ENCODE measurements around the gene CYP26C1. TPM values are rescaled to one million over a fixed set of nuclear protein-coding genes. Genes with fewer than 3 reads are reported as not detected.

The CYP26C1 gene
- total RNA-seq, 2 experiments from 2014 or later = 0.15 to 0.19 TPM

DNA sequence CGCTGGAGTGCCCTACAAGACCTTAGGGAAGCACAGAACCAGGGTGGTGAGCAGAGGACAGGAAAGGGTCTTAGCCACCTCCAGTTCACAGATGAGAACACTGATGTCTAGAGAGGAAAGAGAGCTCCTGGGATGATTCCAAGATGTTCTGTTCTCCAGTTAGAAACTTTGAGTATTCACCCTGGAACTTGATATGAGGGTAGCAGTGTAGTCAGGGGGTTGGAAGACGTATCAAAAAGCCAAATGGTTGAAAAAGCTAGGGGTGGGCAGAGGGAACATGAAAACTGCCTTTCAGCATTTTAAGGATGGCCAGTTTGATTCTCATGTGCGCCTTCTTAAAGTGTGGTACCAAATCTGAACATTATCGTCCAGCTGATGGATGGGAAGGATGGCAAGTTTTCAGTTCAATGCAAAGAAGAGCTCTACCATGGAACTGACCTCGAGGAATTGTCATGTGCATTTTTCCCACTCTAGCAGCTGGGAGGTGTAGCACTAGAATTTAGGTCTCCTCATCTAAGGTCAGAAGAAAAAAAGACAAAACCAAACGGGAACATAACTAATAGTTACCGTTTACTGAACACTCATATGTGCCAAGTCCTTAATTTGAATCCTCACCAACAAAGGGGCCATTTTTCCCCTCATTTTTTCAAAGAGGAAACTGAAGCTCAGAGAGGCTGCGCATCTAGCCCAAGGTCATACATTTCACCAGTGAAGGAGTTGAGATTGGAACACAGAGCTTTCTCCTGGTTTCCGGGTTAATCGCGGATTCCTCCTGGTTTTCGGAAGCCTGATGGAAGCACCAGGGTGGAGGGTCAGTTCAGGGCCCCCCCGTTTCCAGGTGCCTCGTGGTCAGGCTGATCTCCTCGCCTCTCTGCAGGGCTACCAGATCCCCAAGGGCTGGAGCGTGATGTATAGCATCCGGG, 7.1 kb downstream of the CYP26C1 start:
- Histone ChIP-seq H3K79me2 (ENCODE audit: insufficient read depth, low read depth, low read length) (no peaks in the 10 kb centered on the region), H3K36me3 (ENCODE audit: insufficient read depth, low read length) (no peaks in the 10 kb centered on the region), H2AFZ (ENCODE audit: low read length) (no peak overlapping the region), H3K4me2 (ENCODE audit: low read length) (no peak overlapping the region), H3K27ac (ENCODE audit: low read depth, low read length, poor library complexity, severe bottlenecking) (no peak overlapping the region), H3K4me3 (ENCODE audit: low read depth, low read length, poor library complexity, severe bottlenecking) (no peak overlapping the region), H3K9me2 (ENCODE audit: insufficient read depth, low read length) (no peaks in the 10 kb centered on the region), H3K9me3 (ENCODE audit: low read length) (no peaks in the 10 kb centered on the region), H4K20me1 (ENCODE audit: insufficient read depth, low read length) (no peaks in the 10 kb centered on the region), H3K4me1 (ENCODE audit: insufficient read depth, low read length, poor library complexity, severe bottlenecking) (no peaks in the 10 kb centered on the region)
- TF ChIP-seq, protein P1, sequence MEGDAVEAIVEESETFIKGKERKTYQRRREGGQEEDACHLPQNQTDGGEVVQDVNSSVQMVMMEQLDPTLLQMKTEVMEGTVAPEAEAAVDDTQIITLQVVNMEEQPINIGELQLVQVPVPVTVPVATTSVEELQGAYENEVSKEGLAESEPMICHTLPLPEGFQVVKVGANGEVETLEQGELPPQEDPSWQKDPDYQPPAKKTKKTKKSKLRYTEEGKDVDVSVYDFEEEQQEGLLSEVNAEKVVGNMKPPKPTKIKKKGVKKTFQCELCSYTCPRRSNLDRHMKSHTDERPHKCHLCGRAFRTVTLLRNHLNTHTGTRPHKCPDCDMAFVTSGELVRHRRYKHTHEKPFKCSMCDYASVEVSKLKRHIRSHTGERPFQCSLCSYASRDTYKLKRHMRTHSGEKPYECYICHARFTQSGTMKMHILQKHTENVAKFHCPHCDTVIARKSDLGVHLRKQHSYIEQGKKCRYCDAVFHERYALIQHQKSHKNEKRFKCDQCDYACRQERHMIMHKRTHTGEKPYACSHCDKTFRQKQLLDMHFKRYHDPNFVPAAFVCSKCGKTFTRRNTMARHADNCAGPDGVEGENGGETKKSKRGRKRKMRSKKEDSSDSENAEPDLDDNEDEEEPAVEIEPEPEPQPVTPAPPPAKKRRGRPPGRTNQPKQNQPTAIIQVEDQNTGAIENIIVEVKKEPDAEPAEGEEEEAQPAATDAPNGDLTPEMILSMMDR (conservative IDR thresholded peaks at IDR 0.05; ENCODE audit: low read length) = no peak
- TF ChIP-seq EZH2phosphoT487 (IDR thresholded peaks at IDR 0.05; ENCODE audit: borderline replicate concordance, low read depth, low read length) = no peak
- intact Hi-C loops (cut with micrococcal nuclease; ENCODE audit: unreplicated experiment) = no loop called here
- CTCF ChIA-PET (ENCODE audit: unreplicated experiment) = interaction anchor here (0.5 to 0.6 kb wide), 2 partner anchors 672 to 750 kb away, joined by 3 to 4 read pairs; no protein-coding TSS in a partner anchor
- POLR2A ChIA-PET = no interaction called here
- no peak for DNase-seq (ENCODE audit: low spot score)
- no TSS peak for BruUV-seq (replicated peaks)

DNA sequence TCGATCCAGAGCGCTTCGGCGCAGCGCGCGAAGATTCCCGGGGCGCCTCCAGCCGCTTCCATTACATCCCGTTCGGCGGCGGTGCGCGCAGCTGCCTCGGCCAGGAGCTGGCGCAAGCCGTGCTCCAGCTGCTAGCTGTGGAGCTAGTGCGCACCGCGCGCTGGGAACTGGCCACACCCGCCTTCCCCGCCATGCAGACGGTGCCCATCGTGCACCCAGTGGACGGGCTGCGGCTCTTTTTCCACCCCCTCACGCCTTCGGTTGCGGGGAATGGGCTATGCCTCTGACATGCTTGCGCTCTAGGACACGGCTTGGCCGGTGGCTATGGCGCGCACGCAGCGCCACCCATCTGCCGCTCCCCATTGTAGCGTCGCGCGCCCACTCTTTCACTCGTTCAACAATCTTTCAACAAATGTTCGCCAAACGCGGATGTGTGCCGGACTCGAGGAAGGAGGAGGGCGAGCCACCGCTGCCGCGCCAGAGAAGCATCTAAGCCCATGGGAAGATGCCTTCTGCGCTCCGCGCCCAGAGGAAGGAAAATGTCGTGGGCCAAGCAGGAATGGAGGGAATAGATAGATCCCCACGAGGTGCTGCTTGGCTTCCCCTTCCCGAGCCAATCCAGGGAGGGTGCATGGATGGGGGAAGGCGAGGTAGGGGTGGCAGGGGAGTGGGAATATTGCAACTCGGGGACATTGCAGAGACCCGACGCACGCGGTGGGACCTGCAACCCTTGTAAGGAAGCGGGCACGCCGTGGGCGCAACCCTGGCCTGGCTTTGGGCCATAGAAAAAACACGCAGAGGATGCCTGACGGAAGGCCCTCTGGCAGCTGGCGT, 8.0 kb downstream of the CYP26C1 start:
- no peak overlapping the region for H2AFZ ChIP-seq (ENCODE audit: low read length)
- no peak overlapping the region for H3K27ac ChIP-seq (ENCODE audit: low read depth, low read length, poor library complexity, severe bottlenecking)
- POLR2A ChIA-PET = interaction anchor here (1.3 kb wide), 1 partner anchor 19 kb away, joined by 3 read pairs; no protein-coding TSS in a partner anchor
- H3K4me2 ChIP-seq (ENCODE audit: low read length) = no peak overlapping the region
- intact Hi-C loops (cut with micrococcal nuclease; ENCODE audit: unreplicated experiment) = no loop called here
- no peaks in the 10 kb centered on the region for H3K79me2 ChIP-seq (ENCODE audit: insufficient read depth, low read depth, low read length)
- TF ChIP-seq EZH2phosphoT487 (IDR thresholded peaks at IDR 0.05; ENCODE audit: borderline replicate concordance, low read depth, low read length) = no peak
- TF ChIP-seq, protein P1 (conservative IDR thresholded peaks at IDR 0.05; ENCODE audit: low read length) = no peak
- no peak overlapping the region for H3K4me3 ChIP-seq (ENCODE audit: low read depth, low read length, poor library complexity, severe bottlenecking)
- H3K9me3 ChIP-seq (ENCODE audit: low read length) = no peaks in the 10 kb centered on the region
- no TSS peak for BruUV-seq (replicated peaks)
- DNase-seq (ENCODE audit: low spot score) = no peak
- no peaks in the 10 kb centered on the region for H3K9me2 ChIP-seq (ENCODE audit: insufficient read depth, low read length)
- H3K36me3 ChIP-seq (ENCODE audit: insufficient read depth, low read length) = no peaks in the 10 kb centered on the region
- CTCF ChIA-PET (ENCODE audit: unreplicated experiment) = no interaction called here
- H3K4me1 ChIP-seq (ENCODE audit: insufficient read depth, low read length, poor library complexity, severe bottlenecking) = no peaks in the 10 kb centered on the region
- no peaks in the 10 kb centered on the region for H4K20me1 ChIP-seq (ENCODE audit: insufficient read depth, low read length)

Data from OCI-LY7 (cell line).